ENCODE measurements around the gene VMP1. TPM values are rescaled to one million over a fixed set of nuclear protein-coding genes. Genes with fewer than 3 reads are reported as not detected.

The VMP1 gene
- total and polyA plus RNA-seq, 7 experiments from 2014 or later, result 42.0 to 370 (median 80.8) TPM

DNA sequence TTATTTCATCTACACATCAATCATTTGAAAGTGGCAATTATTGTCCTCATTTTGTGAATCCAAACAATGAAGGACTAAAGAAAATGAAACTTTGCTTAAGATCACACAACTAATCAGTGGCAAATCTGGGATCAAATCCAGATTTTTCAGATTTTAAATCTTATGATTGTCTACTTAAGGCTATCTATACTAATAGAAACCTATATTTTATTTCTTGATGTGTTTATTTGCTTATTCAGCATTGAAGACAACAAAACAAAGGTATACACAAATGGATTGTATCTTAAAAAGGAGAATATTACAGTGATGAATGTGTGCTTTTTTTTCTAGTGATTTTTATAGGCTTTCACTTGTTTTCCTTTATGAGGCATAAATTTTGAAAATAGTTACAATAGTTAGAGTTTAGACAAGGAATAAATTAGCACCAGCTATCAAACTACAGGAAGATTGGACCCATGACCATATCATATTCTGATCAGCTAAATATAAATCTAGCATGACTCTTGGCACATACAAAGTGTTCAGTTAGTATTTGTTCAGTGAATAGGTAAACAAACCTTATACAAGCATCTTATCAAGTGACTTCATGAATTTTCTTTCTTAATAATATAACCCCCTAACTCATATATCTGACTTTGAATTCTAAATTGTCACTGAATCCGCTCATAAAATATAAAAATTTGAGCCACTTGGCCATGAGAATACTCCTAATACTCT, 20.5 kb downstream of the VMP1 start:
- H3K4me3 ChIP-seq (ENCODE audit: low read length), result no peak overlapping the region
- ChIA-PET CTCF (no interaction called here), POLR2A (no interaction called here)
- Mint-ChIP-seq H3K4me3 (no peak overlapping the region), H3K9me3 (no peaks in the 10 kb centered on the region), H3K36me3 (peaks cover 0 to 14% (median 4%) of the 10 kb centered on the region in 5 donors), H3K4me1 (peaks cover 12 to 36% (median 29%) of the 10 kb centered on the region in 7 donors), H3K27me3 (no peaks in the 10 kb centered on the region), H3K27ac (no peak overlapping the region)
- no peaks in the 10 kb centered on the region for H3K9me3 ChIP-seq (ENCODE audit: control insufficient read depth in 2 of 3, low read length in 3 of 3)
- H3K27me3 ChIP-seq (ENCODE audit: control insufficient read depth in 2 of 2, insufficient read depth in 2 of 2, low read length in 2 of 2), result no peaks in the 10 kb centered on the region
- no peak for ATAC-seq
- DNase-seq, result no peak
- intact Hi-C loops (cut with micrococcal nuclease), result no loop called here
- H3K36me3 ChIP-seq (ENCODE audit: control insufficient read depth in 2 of 3, insufficient read depth in 3 of 3, low read length in 3 of 3), result peaks cover 0 to 3% (median 0%) of the 10 kb centered on the region in 3 experiments
- no peak overlapping the region for H3K27ac ChIP-seq (ENCODE audit: low read depth, low read length)
- peaks cover 0 to 8% of the 10 kb centered on the region in 2 donors for H3K4me1 ChIP-seq (ENCODE audit: control insufficient read depth in 2 of 2, insufficient read depth in 2 of 2, low read length in 2 of 2)

DNA sequence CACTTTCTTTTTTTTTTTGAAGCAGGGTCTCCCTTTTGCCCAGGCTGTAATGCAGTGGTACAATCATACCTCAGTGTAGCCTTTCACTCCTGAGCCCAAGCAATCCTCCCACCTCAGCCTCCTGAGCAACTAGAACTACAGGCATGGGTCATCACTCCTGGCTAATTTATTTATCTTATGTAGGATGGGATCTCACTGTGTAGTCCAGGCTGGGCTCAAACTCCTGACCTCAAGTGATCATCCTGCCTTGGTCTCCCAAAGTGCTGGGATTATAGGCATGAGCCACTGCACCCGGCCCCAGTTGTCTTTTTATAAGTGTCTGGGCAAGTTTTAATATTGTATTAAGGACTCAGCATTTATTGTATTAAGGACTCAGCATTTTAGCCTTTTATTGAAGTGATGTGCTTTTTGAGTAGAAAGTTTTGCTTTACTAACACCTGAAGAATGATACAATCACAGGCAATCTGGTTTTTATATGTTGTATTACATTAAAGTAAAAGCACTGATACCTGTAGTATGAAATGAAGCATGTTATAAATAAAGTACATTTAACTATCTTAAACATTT, 22.9 kb downstream of the VMP1 start:
- Mint-ChIP-seq H3K4me3 (no peak overlapping the region), H3K27me3 (no peaks in the 10 kb centered on the region), H3K27ac (peak overlapping the region in 2 of 9 donors; percentile 5 to 33), H3K9me3 (no peaks in the 10 kb centered on the region), H3K36me3 (peaks cover 0 to 12% (median 7%) of the 10 kb centered on the region in 5 donors), H3K4me1 (peaks cover 0 to 24% (median 18%) of the 10 kb centered on the region in 7 donors)
- intact Hi-C loops (cut with micrococcal nuclease), result no loop called here
- Histone ChIP-seq H3K27ac (ENCODE audit: low read depth, low read length) (no peak overlapping the region), H3K27me3 (ENCODE audit: control insufficient read depth in 2 of 2, insufficient read depth in 2 of 2, low read length in 2 of 2) (no peaks in the 10 kb centered on the region), H3K9me3 (ENCODE audit: control insufficient read depth in 2 of 3, low read length in 3 of 3) (no peaks in the 10 kb centered on the region), H3K4me1 (ENCODE audit: control insufficient read depth in 2 of 2, insufficient read depth in 2 of 2, low read length in 2 of 2) (peaks cover 0 to 8% of the 10 kb centered on the region in 2 donors), H3K36me3 (ENCODE audit: control insufficient read depth in 2 of 3, insufficient read depth in 3 of 3, low read length in 3 of 3) (peaks cover 0 to 13% (median 3%) of the 10 kb centered on the region in 3 experiments), H3K4me3 (ENCODE audit: low read length) (no peak overlapping the region)
- ChIA-PET POLR2A (no interaction called here), CTCF (no interaction called here)
- DNase-seq, result no peak
- no peak for ATAC-seq

DNA sequence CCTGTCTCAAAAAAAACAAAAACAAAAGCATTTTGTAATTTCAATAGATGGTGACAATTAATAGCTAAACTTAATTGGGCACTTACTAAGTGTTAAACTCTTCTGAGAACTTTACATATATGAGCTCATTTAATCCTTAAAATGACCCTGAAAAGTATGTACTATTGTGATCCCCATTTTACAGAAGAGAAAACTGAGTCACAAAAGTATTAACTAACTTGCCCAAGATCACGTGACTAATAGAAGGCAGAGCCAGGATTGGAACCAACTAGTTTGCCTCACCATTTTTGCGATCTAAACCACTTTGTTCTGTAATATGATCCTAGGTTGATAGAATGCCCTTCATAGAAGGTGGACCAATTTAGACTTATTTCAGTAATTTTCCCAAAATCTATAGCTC, 26.2 kb downstream of the VMP1 start:
- intact Hi-C loops (cut with micrococcal nuclease), result no loop called here
- Mint-ChIP-seq H3K4me3 (no peak overlapping the region), H3K9me3 (no peaks in the 10 kb centered on the region), H3K27me3 (no peaks in the 10 kb centered on the region), H3K4me1 (peaks cover 0 to 11% (median 9%) of the 10 kb centered on the region in 7 donors), H3K36me3 (peaks cover 3 to 16% (median 10%) of the 10 kb centered on the region in 5 donors), H3K27ac (no peak overlapping the region)
- Histone ChIP-seq H3K27me3 (ENCODE audit: control insufficient read depth in 2 of 2, insufficient read depth in 2 of 2, low read length in 2 of 2) (no peaks in the 10 kb centered on the region), H3K4me3 (ENCODE audit: low read length) (no peak overlapping the region), H3K27ac (ENCODE audit: low read depth, low read length) (no peak overlapping the region), H3K9me3 (ENCODE audit: control insufficient read depth in 2 of 3, low read length in 3 of 3) (no peaks in the 10 kb centered on the region), H3K36me3 (ENCODE audit: control insufficient read depth in 2 of 3, insufficient read depth in 3 of 3, low read length in 3 of 3) (peaks cover 0 to 26% (median 7%) of the 10 kb centered on the region in 3 experiments), H3K4me1 (ENCODE audit: control insufficient read depth in 2 of 2, insufficient read depth in 2 of 2, low read length in 2 of 2) (peaks cover 0 to 8% of the 10 kb centered on the region in 2 donors)
- DNase-seq (no peak), ATAC-seq (no peak)
- ChIA-PET CTCF (no interaction called here), POLR2A (interaction anchor here (0.6 kb wide), 1 partner anchor 36 kb away, joined by 3 read pairs; no protein-coding TSS in a partner anchor)

DNA sequence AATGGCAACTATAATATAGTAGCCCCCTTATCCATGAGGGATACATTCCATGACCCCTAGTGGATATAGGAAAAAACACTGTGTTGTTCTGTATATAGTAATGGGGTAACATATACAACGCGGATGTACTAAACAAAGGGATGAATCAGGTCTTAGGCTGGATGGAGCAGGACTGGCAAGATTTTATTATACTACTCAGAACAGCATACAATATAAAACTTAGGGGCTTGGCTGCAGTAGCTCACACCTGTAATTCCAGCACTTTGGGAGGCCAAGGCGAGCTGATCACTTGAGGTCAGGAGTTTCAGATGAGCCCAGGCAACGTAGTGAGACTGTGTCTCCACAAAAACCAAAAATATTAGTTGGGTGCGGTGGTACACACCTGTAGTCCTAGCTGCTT, 26.8 kb downstream of the VMP1 start:
- no peak overlapping the region for H3K27ac ChIP-seq (ENCODE audit: low read depth, low read length)
- no peak overlapping the region for H3K4me3 ChIP-seq (ENCODE audit: low read length)
- Mint-ChIP-seq H3K4me1 (peaks cover 0 to 10% (median 8%) of the 10 kb centered on the region in 7 donors), H3K27ac (no peak overlapping the region), H3K27me3 (no peaks in the 10 kb centered on the region), H3K4me3 (no peak overlapping the region), H3K36me3 (peaks cover 3 to 16% (median 10%) of the 10 kb centered on the region in 5 donors), H3K9me3 (no peaks in the 10 kb centered on the region)
- CTCF ChIA-PET, result interaction anchor here (0.7 kb wide), 1 partner anchor 16 kb away, joined by 3 read pairs; no protein-coding TSS in a partner anchor
- peaks cover 0 to 8% of the 10 kb centered on the region in 2 donors for H3K4me1 ChIP-seq (ENCODE audit: control insufficient read depth in 2 of 2, insufficient read depth in 2 of 2, low read length in 2 of 2)
- peaks cover 0 to 26% (median 7%) of the 10 kb centered on the region in 3 experiments for H3K36me3 ChIP-seq (ENCODE audit: control insufficient read depth in 2 of 3, insufficient read depth in 3 of 3, low read length in 3 of 3)
- H3K27me3 ChIP-seq (ENCODE audit: control insufficient read depth in 2 of 2, insufficient read depth in 2 of 2, low read length in 2 of 2), result no peaks in the 10 kb centered on the region
- ATAC-seq, result no peak
- DNase-seq, result no peak
- POLR2A ChIA-PET, result interaction anchor here (0.6 kb wide), 1 partner anchor 37 kb away, joined by 3 read pairs; no protein-coding TSS in a partner anchor
- intact Hi-C loops (cut with micrococcal nuclease), result no loop called here
- H3K9me3 ChIP-seq (ENCODE audit: control insufficient read depth in 2 of 3, low read length in 3 of 3), result no peaks in the 10 kb centered on the region

DNA sequence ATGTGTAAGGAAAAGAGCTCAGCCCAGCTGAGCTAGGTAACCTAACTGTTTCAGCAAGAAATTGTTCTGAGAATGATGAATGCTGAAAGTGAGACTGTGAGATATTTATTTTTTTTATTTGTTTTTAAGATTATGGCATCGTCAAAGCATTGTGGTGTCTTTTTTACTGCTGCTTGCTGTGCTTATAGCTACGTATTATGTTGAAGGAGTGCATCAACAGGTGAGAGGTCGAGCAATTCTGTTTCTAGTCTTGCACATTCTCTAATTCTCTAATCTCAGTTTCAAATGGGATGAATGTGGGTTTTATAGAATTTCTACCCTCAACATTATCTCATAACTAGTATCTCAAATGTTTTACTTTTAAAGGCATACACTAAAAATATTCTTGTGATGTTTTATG, 29.9 kb downstream of the VMP1 start:
- H3K27ac Mint-ChIP-seq, result no peak overlapping the region
- no peaks in the 10 kb centered on the region for H3K9me3 Mint-ChIP-seq
- H3K36me3 ChIP-seq (ENCODE audit: control insufficient read depth in 2 of 3, insufficient read depth in 3 of 3, low read length in 3 of 3), result peaks cover 4 to 26% (median 10%) of the 10 kb centered on the region in 3 experiments
- DNase-seq, result no peak
- intact Hi-C loops (cut with micrococcal nuclease), result no loop called here
- ChIA-PET CTCF (interaction anchor here (0.6 kb wide), 1 partner anchor 201 kb away, joined by 4 read pairs; no protein-coding TSS in a partner anchor), POLR2A (interaction anchor here (0.6 kb wide), 2 partner anchors 52 to 143 kb away, joined by 3 read pairs; no protein-coding TSS in a partner anchor)
- no peaks in the 10 kb centered on the region for H3K27me3 ChIP-seq (ENCODE audit: control insufficient read depth in 2 of 2, insufficient read depth in 2 of 2, low read length in 2 of 2)
- H3K27ac ChIP-seq (ENCODE audit: low read depth, low read length), result no peak overlapping the region
- ATAC-seq, result no peak
- no peaks in the 10 kb centered on the region for H3K27me3 Mint-ChIP-seq
- H3K4me3 ChIP-seq (ENCODE audit: low read length), result no peak overlapping the region
- no peaks in the 10 kb centered on the region for H3K9me3 ChIP-seq (ENCODE audit: control insufficient read depth in 2 of 3, low read length in 3 of 3)
- peaks cover 0 to 2% (median 0%) of the 10 kb centered on the region in 7 donors for H3K4me1 Mint-ChIP-seq
- H3K36me3 Mint-ChIP-seq, result peaks cover 3 to 26% (median 21%) of the 10 kb centered on the region in 5 donors
- no peak overlapping the region for H3K4me3 Mint-ChIP-seq
- H3K4me1 ChIP-seq (ENCODE audit: control insufficient read depth in 2 of 2, insufficient read depth in 2 of 2, low read length in 2 of 2), result no peaks in the 10 kb centered on the region

DNA sequence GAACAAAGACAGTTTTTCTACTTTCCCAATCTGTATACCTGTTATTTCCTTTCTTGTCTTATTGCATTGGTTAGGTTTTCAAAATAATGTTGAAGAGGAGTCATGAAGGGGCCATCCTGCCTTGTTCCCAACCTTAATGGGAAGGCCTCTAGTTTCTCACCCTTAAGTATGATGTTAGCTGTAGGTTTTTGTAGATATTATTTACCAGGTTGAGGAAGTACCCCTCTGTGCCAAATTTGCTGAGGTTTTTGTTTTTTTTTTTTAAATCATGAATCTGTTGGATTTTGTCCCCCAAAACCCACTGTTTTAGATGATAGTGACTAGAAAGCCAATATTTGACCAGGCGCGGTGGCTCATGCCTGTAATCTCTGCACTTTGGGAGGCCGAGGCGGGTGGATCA, 36.4 kb downstream of the VMP1 start:
- POLR2A ChIA-PET, result no interaction called here
- no peak overlapping the region for H3K27ac ChIP-seq (ENCODE audit: low read depth, low read length)
- H3K9me3 Mint-ChIP-seq, result peaks cover 0 to 7% (median 0%) of the 10 kb centered on the region in 11 donors
- no peak overlapping the region for H3K4me3 Mint-ChIP-seq
- DNase-seq, result no peak
- intact Hi-C loops (cut with micrococcal nuclease), result no loop called here
- H3K27ac Mint-ChIP-seq, result no peak overlapping the region
- ATAC-seq, result no peak
- CTCF ChIA-PET, result no interaction called here
- peaks cover 0 to 11% (median 0%) of the 10 kb centered on the region in 7 donors for H3K4me1 Mint-ChIP-seq
- H3K4me3 ChIP-seq (ENCODE audit: low read length), result no peak overlapping the region
- H3K4me1 ChIP-seq (ENCODE audit: control insufficient read depth in 2 of 2, insufficient read depth in 2 of 2, low read length in 2 of 2), result no peaks in the 10 kb centered on the region
- H3K36me3 Mint-ChIP-seq, result peaks cover 3 to 27% (median 25%) of the 10 kb centered on the region in 5 donors
- peaks cover 3 to 11% (median 4%) of the 10 kb centered on the region in 3 experiments for H3K36me3 ChIP-seq (ENCODE audit: control insufficient read depth in 2 of 3, insufficient read depth in 3 of 3, low read length in 3 of 3)
- H3K9me3 ChIP-seq (ENCODE audit: control insufficient read depth in 2 of 3, low read length in 3 of 3), result no peaks in the 10 kb centered on the region
- no peaks in the 10 kb centered on the region for H3K27me3 ChIP-seq (ENCODE audit: control insufficient read depth in 2 of 2, insufficient read depth in 2 of 2, low read length in 2 of 2)
- H3K27me3 Mint-ChIP-seq, result no peaks in the 10 kb centered on the region
